Measurements from ENCODE around the gene FMN2.

The FMN2 gene

GRCh38 chr1:240343045-240343444 is 251.4 kb downstream of the FMN2 start:
- H3K27ac ChIP-seq (replicated peaks): no peak overlapping the region
- H3K4me3 ChIP-seq (replicated peaks; ENCODE audit: insufficient read depth, low read length): no peak overlapping the region
- TF ChIP-seq GABPA (IDR thresholded peaks at IDR 0.05; ENCODE audit: low read depth) (no peak), REST (IDR thresholded peaks at IDR 0.05; ENCODE audit: insufficient replicate concordance, low read depth) (no peak)
- H3K27me3 ChIP-seq (ENCODE audit: insufficient read depth, poor library complexity, severe bottlenecking): no peaks in the 10 kb centered on the region
- DNase-seq (ENCODE audit: low read depth in 1 of 2, low spot score in 1 of 2): no peak

GRCh38 chr1:240343966-240344365 is 252.3 kb downstream of the FMN2 start:
- H3K27ac ChIP-seq (replicated peaks): no peak overlapping the region
- H3K4me3 ChIP-seq (replicated peaks; ENCODE audit: insufficient read depth, low read length): no peak overlapping the region
- no peaks in the 10 kb centered on the region for H3K27me3 ChIP-seq (ENCODE audit: insufficient read depth, poor library complexity, severe bottlenecking)
- TF ChIP-seq POLR2AphosphoS5 (IDR thresholded peaks at IDR 0.05; ENCODE audit: low read depth) (no peak), CTCF (IDR thresholded peaks at IDR 0.05; ENCODE audit: insufficient read depth, low read length) (no peak), REST (IDR thresholded peaks at IDR 0.05; ENCODE audit: insufficient replicate concordance, low read depth) (no peak), GABPA (IDR thresholded peaks at IDR 0.05; ENCODE audit: low read depth) (no peak), SPI1 (IDR thresholded peaks at IDR 0.05; ENCODE audit: borderline replicate concordance, low read depth) (no peak)
- DNase-seq (ENCODE audit: low read depth in 1 of 2, low spot score in 1 of 2): no peak

GRCh38 chr1:240344918-240345317 is 253.2 kb downstream of the FMN2 start:
- Histone ChIP-seq H3K27me3 (ENCODE audit: insufficient read depth, poor library complexity, severe bottlenecking) (no peaks in the 10 kb centered on the region), H3K27ac (replicated peaks) (no peak overlapping the region), H3K4me3 (replicated peaks; ENCODE audit: insufficient read depth, low read length) (no peak overlapping the region)
- no peak for TF ChIP-seq REST (IDR thresholded peaks at IDR 0.05; ENCODE audit: insufficient replicate concordance, low read depth)
- TF ChIP-seq GABPA (IDR thresholded peaks at IDR 0.05; ENCODE audit: low read depth): no peak
- TF ChIP-seq CTCF (IDR thresholded peaks at IDR 0.05; ENCODE audit: insufficient read depth, low read length): no peak
- TF ChIP-seq POLR2AphosphoS5 (IDR thresholded peaks at IDR 0.05; ENCODE audit: low read depth): no peak
- TF ChIP-seq SPI1 (IDR thresholded peaks at IDR 0.05; ENCODE audit: borderline replicate concordance, low read depth): no peak
- DNase-seq (ENCODE audit: low read depth in 1 of 2, low spot score in 1 of 2): no peak

GRCh38 chr1:240349695-240350094 is 258.0 kb downstream of the FMN2 start:
- Histone ChIP-seq H3K27me3 (ENCODE audit: insufficient read depth, poor library complexity, severe bottlenecking) (no peaks in the 10 kb centered on the region), H3K27ac (replicated peaks) (no peak overlapping the region), H3K4me3 (replicated peaks; ENCODE audit: insufficient read depth, low read length) (no peak overlapping the region)
- DNase-seq (ENCODE audit: low read depth in 1 of 2, low spot score in 1 of 2): no peak
- no peak for TF ChIP-seq POLR2AphosphoS5 (IDR thresholded peaks at IDR 0.05; ENCODE audit: low read depth)
- no peak for TF ChIP-seq GABPA (IDR thresholded peaks at IDR 0.05; ENCODE audit: low read depth)
- no peak for TF ChIP-seq REST (IDR thresholded peaks at IDR 0.05; ENCODE audit: insufficient replicate concordance, low read depth)
- TF ChIP-seq CTCF (IDR thresholded peaks at IDR 0.05; ENCODE audit: insufficient read depth, low read length): no peak
- TF ChIP-seq SPI1 (IDR thresholded peaks at IDR 0.05; ENCODE audit: borderline replicate concordance, low read depth): no peak
